22Rv1 (cell line): ENCODE measurements around the gene TRIM72.

Experiments used
- CTCF ChIP-seq: fragments of 450-650 bp; IDR thresholded peaks from 2 replicates; pipeline ENCODE4 v1.5.1; 2017; ENCODE audit warnings: mild to moderate bottlenecking
- ZFX ChIP-seq: fragments of 450-650 bp; IDR thresholded peaks from 2 replicates; pipeline ENCODE4 v1.6.1; 2017; ENCODE audit warnings: antibody characterized with exemption, borderline replicate concordance

GRCh38 chr16:31214708-31215286 is 878 bp downstream of the TRIM72 start:
- no peak for TF ChIP-seq CTCF
- no peak for TF ChIP-seq ZFX
